Measurements from ENCODE around the gene PPARG.

DNA sequence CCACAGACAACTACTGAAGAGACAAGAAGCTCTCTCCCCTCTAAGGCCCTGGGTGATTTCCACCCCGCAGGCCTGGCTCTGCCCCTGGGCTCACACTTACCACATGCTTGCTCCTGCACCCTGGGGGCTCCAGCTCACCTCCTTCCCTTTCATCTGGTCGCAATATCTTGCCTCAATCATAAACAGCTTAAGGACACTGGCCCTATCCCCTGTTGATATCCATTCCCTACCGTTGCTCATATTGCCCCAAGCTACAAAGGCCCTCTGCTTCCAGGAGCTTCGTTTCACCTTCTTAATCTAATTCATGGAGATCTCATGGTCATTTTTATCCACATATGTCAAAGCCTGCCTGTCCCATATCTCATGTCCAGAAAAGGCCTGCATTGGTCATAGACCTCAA is 149.4 kb downstream of the PPARG start:
- no peak for TF ChIP-seq EZH2phosphoT487 (IDR thresholded peaks at IDR 0.05; ENCODE audit: low read length)
- TF ChIP-seq, protein P1, sequence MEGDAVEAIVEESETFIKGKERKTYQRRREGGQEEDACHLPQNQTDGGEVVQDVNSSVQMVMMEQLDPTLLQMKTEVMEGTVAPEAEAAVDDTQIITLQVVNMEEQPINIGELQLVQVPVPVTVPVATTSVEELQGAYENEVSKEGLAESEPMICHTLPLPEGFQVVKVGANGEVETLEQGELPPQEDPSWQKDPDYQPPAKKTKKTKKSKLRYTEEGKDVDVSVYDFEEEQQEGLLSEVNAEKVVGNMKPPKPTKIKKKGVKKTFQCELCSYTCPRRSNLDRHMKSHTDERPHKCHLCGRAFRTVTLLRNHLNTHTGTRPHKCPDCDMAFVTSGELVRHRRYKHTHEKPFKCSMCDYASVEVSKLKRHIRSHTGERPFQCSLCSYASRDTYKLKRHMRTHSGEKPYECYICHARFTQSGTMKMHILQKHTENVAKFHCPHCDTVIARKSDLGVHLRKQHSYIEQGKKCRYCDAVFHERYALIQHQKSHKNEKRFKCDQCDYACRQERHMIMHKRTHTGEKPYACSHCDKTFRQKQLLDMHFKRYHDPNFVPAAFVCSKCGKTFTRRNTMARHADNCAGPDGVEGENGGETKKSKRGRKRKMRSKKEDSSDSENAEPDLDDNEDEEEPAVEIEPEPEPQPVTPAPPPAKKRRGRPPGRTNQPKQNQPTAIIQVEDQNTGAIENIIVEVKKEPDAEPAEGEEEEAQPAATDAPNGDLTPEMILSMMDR (IDR thresholded peaks at IDR 0.05; ENCODE audit: low read length) = no peak

Data from MM.1S (cell line).